HG02884 (cell line): ENCODE results near the gene FAF1.

Source experiments
- ATAC-seq: cut with Tn5 transposase; IDR thresholded peaks from one replicate; pipeline ENCODE4 v1.9.1; 2021; ENCODE audit warnings: mild to moderate bottlenecking, moderate library complexity; ENCODE audit not compliant: unreplicated experiment

FAF1 gene

DNA sequence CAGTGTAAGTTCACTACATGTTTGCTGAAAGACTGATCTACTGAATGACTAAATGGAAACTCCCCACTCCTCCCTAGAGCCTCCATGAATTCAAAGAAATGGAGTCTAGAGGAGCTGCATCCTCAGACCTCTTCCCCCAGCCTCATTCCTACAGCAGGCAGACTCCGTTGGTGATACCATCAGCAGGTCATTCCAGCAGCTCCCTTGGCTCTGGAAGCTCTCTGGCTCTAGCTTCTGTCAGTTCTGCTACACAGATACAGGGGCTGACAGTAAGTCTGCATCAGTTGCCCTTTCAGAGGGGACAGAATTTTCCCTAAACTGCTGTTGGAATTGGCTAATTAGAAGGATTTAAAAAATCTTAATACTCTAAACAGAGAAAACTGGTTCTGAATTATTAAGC, 505.2 kb downstream of the FAF1 start:
- ATAC-seq: no peak

GRCh38 chr1:50453266-50453665, 506.8 kb downstream of the FAF1 start:
- no peak for ATAC-seq

DNA sequence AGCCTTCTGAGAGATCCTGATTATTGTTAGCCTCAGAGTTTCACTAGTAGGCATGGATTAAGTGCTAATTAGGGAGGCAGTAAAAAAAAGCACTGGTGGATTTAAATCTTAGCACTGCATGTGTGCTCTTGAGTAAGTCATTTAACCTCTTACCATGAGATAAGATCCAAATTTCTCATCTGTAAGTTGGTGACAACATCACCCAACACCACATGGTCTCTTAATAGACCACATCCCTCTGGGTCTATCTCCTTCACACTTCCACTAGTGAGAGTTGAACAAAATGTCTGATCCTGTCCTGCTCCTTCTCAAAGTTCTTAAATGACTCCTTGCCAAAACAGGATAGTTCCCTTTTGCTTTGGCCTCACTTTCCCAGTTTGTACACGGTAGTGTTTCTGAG, 507.4 kb downstream of the FAF1 start:
- ATAC-seq: no peak

DNA sequence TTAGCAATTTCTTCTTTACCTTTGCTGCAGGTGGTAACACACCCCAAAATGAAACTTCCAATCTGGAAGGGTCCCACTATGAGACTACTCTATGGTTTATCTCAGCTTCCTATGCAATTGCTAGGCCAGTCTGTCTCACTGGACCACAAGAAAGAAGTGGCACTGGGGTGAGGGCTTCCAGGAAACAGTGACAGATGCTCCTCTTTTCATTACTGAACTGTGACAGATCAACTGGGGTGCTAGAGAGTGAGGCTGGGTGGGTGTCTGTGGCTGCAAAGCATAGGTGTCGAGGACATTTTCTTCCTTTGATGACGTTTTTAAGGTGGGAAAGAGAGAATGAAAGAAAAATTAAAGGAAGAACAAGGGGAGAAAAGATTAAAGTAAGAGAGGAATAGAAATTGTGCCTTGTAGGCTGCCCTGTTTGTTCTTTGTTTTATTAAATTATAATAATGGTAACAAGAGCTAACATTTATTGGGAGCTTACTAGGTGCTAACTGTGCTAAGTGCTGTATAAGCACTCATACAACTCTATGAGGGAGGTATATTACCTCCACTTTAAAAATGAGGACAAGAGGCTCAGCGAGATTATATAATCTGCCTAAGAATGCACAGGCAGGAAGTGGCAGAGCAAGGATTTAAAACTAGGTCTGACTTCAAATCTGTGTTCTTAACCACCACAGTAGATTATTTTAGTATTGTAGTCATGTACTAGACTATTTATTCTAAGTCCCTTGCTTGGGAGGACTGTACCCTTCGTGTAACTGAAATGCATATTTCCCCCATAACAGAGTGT, 509.0 kb downstream of the FAF1 start:
- no peak for ATAC-seq

GRCh38 chr1:50447961-50448360, 512.1 kb downstream of the FAF1 start:
- no peak for ATAC-seq

GRCh38 chr1:50441183-50441582, 518.9 kb downstream of the FAF1 start:
- no peak for ATAC-seq

GRCh38 chr1:50438945-50439344, 521.1 kb downstream of the FAF1 start:
- no peak for ATAC-seq

DNA sequence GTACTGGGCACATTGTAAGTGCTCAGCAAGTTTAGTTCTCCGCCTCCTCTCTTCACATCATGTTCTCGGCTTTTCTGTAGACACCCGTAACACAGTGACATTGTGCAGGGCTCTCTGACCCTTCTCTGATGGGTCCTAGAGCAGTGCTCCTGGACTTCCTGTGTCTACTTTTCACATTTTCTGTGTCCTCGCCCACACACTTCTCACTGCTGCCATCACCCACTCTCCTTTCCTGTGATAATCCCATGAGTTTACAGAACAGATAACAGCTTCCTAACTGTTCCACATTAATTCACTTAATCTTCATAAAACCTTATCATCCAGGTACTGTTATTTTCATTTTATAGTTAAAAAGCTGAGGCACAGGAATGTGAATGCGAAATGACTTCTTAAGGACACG, 523.6 kb downstream of the FAF1 start:
- no peak for ATAC-seq

DNA sequence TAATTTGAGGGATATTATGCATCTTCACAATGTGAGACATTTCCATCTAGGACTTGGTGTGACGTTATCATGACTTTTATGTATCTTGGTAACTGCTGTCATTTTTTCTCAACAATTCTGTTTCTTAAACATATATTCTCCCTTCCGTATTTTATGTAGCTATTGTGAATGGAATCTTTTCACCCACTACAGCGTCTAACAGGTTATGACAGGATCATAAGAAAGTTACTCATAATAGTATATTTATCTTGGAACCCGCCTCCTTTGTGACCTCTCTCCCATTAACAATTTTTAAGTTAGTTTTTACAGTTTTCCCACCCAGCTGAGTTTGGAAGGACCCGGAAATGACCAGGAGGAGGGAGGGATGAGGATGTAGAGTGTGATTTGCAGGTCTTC, 530.1 kb downstream of the FAF1 start:
- ATAC-seq: no peak

DNA sequence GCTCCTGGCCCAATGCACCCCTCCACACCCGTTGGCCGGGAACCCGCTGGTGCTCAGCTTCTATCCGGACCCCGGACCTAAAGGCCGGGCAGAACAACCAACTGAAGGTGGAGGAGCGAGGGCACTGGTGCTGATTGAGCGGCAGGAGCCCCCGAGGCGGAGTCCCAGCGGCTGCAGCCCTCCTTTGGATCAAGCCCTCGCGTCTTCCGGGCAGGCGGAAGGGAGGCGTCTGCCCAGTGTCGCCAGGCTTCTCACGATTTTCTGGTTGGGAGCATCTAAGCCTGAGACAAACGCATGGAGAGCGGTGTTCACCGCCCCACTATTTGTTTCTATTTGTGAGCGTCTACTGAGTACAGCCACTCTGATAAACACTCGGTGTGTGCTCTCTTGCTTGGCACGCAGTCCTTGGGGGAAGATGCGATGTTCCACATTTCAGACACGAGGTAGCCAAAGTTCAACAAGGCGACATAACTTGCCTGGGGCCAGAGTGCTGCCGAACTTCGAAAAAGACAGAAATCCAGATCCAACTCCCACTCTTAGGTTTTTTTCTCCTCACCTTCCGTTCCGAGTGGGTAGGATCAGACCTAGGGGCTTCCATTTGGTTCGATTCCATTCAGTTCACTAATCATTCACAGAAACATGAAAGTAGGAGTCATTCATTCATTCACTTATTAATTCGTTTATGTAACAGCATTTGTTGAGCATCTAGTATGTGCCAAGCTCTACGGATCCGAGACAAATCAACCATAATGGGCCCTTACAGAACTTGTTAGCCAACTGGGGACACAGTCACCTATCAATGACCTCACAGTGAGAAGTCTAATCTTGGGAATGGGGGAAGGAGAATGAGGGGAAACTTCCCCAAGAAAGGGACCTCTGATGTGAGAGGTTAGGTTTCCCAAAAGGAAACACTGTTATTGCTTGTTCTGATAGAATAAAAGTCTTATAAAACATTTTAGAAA, 532.0 kb downstream of the FAF1 start:
- no peak for ATAC-seq

DNA sequence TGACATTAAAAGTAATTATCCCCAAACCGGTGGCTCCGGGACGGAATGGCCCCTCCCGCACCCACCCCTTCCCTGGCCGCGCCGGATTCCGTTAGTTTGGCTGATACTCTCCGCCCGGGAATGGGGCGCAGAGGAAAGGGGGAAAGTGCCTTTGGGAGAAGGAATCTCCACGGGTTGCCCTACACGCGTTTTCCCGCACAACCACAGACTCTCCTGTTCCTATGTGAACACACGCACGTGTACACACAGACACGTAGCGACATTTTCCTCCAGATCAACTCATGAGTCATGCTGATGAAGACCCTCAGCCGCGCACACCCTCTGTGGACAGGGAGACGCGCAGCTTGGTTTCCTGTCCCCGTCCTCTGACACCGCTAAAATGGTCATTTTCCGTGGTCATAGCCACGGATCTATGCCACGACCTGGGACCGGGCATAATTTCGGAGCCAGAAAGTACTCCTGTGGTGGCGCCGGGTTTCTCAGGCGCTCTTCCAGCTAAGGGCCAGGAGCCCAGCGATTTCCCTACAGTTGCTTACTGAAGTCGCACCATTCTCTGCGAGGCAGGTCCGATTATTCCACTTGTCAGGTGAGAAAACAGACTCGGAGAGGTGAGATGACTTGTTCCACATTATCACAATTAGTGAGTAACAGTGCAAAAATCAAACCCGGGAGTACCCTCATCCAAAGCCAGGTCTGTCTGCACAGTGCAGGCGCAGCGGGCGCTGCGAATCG, 532.8 kb downstream of the FAF1 start:
- ATAC-seq: no peak

DNA sequence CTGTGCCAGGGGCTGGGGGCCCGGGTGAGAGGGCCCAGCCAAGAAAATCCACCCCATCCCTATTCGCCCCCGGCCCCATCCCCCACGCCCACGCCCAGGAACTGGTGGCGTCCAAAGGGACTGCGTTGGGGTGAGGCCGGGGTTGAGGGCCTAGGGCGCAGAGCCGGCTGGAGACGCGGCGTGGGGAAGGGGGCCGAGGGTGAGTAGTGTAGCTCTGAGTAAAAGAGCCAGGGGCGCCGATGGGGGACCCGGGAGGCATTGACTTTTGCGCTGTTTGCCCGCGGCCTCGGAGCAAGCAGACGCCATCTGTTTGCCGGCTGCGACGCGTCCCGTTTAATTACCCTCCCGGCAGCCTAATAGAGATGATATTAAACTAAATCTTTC, 533.4 kb downstream of the FAF1 start:
- no peak for ATAC-seq

- ATAC-seq: no peak
Observed at GRCh38 chr1:50426108-50426700, 533.9 kb downstream of the FAF1 start.

DNA sequence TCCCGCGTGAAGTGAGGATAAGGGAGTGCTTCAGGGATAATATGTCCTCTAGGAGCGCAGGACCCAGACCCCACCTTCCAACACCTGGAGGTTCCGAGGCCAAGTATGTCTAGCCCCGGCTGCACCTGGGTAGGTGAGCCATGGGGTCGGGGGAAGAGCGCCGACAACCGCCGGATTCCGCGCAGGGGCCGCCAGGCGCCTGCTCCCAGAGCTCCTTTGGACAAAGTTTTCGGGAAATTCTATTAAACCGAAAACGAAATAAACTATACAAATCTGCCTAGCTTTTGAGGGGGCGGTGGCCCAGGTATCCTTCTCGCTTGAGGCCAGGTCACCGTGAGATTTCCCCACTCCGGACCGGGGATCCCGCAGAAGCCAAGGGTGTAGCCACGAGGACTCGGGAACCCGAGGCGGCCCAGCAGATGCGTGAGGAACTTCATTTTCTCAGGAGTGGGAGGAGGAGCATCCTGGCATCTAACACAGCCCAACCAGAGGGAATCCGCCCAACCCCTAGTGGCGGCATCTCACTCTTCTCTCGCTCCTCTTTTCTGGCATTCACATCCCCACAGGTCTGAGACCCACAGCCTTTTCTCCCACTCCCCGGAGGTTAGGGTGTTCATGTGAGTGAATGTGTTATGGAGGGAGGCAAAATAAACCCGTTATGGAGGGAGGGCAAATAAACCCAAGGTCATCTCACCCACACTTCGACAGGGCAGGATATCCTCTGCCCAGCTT, 534.5 kb downstream of the FAF1 start:
- ATAC-seq: no peak

DNA sequence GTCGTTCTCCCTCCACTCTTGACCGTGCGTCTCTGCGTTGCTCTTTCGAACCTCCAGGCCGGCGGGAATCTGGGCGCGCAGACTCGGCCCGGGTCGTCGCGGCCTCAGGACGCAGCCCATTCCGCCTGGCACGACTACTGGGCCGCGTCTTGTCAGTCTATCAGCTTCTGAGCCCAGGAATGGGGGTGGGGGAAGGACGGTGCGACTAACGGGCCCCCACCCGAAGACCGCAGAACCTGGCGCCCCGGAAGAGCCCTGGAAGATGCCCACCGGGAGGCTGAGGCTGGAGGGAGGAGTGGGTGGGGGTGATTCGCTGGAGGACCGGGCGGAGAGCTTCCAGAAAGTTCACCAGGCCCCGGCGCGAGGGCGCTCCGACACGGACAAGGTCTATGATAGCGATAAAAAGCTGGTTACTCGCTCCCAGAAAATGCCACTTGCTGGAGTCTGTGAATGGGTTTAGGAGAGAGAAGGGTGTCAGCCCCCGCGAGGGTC, 535.1 kb downstream of the FAF1 start:
- no peak for ATAC-seq

DNA sequence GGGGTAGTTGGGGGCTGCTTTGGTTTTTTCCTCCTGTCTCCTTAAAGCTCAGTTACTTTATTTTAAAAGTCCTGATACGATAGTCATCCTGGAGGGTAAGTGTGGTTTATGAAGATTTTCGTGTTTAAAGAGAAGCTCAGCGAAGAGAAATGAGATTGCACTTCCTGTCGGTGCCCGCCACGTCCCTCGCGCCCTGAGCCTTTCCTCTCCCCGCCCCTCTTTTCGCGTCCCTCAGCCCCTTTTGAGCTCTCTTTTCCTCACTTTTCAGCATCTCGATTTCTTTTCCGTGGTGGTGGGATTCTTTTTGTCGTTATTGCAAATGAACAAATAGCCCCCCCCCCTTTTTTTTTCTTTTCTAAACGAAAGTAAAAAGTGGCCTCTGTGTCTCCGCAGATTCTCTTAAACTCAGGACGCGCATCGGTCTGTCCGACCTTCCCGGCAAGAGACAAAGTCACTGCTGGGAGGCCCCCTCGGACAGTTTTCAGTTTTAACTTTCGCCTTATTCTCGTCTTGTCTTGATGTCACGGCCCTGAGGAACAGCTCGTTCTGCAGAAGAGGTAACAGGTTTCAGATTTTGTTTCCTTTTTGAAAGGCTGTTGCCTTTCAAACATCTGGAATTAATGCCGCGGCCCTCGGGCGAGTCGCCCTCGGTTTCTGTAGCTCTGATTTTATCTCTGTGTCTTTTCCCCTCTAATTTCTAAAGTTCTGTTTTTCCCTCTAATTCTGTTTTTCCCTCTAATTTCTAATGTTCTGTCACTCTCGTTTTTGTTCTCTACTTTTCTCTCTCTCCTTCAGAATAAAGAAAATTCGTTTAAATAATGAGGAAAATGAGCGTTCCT, 535.8 kb downstream of the FAF1 start:
- ATAC-seq: no peak

- ATAC-seq: no peak
Observed at GRCh38 chr1:50423670-50424000, 536.4 kb downstream of the FAF1 start.

DNA sequence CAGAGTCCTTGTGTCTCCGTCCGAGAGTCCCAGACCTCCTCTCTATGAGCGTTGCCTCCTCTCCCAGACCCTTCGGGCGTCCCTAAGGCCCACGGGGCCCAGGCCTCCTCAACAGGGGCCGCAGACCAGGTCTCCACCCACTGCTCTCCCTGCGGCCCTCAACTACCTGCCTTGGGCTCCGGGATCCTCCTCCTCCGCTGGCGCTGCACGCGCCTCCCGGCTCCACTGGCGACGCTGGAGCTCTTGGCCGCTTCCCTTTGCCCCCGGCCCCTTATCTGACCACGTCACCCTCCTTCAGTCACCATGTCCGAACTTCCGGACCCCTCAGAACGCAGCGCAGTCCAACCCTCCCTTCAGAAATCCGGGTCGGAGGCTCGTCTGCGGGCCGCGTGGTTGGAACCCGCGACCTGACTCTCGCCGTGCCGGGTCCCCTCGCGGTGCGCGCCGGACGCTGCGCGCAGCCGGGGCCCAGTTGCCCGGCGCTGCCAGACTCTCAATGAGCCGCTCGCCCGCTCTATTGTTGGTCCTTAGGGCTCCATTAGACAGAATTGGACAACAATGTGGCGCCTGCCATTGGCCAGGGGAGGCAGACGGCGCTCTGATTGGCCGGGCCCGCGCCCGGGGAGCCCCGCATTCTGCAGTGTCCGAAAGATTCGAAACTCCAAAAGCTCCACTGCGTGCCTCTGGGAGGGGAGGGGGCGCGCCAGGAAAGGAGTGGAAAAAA, 537.0 kb downstream of the FAF1 start, which contains the start of gene DMRTA2:
TSS of gene DMRTA2 (minus strand) at position 498 of the 724 bp plus-strand sequence. CDS start 1,907 bp downstream, outside the sequence.
- no peak for ATAC-seq

DNA sequence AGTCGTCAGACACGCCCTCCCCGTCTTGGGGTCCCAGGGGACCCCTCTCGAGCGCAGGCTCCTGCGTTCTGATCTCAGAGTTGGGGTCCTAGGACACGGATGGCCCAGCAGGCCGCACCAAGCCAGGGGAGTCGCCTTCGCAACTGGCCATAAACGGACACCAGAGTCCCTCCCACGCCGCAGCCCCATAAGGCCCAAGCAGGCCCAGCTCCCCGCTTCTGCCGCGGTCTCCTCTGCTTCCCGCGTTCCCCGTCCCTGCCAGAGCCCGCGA, 537.5 kb downstream of the FAF1 start:
- no peak for ATAC-seq
